Measurements from ENCODE around the gene ZNF423. TPM values are rescaled to one million over a fixed set of nuclear protein-coding genes. Genes with fewer than 3 reads are reported as not detected.

Gene ZNF423
- total RNA-seq, 4 donors from 2014 or later, result 0.72 to 5.9 (median 1.1) TPM

- H3K4me1 ChIP-seq, result peaks cover 0 to 15% (median 0%) of the 10 kb centered on the region in 3 donors
- H3K9me3 ChIP-seq, result no peaks in the 10 kb centered on the region
- WGBS, 2 donors, result 62 to 63% methylated on average over 6 to 8 of the region's 9 CpGs
- intact Hi-C loops (cut with DNase I), result no loop called here
- peaks cover 0 to 15% (median 0%) of the 10 kb centered on the region in 3 donors for H3K36me3 ChIP-seq
- no peak for DNase-seq
- H3K4me3 ChIP-seq, result no peak overlapping the region
- no peak for TF ChIP-seq POLR2A (IDR thresholded peaks at IDR 0.05)
- TF ChIP-seq, protein P1, sequence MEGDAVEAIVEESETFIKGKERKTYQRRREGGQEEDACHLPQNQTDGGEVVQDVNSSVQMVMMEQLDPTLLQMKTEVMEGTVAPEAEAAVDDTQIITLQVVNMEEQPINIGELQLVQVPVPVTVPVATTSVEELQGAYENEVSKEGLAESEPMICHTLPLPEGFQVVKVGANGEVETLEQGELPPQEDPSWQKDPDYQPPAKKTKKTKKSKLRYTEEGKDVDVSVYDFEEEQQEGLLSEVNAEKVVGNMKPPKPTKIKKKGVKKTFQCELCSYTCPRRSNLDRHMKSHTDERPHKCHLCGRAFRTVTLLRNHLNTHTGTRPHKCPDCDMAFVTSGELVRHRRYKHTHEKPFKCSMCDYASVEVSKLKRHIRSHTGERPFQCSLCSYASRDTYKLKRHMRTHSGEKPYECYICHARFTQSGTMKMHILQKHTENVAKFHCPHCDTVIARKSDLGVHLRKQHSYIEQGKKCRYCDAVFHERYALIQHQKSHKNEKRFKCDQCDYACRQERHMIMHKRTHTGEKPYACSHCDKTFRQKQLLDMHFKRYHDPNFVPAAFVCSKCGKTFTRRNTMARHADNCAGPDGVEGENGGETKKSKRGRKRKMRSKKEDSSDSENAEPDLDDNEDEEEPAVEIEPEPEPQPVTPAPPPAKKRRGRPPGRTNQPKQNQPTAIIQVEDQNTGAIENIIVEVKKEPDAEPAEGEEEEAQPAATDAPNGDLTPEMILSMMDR (IDR thresholded peaks at IDR 0.05), result no peak
- no peak overlapping the region for H3K27ac ChIP-seq
- H3K27me3 ChIP-seq, result no peaks in the 10 kb centered on the region
These were observed 331.0 kb downstream of the ZNF423 start for GRCh38 chr16:49524947-49525315.

DNA sequence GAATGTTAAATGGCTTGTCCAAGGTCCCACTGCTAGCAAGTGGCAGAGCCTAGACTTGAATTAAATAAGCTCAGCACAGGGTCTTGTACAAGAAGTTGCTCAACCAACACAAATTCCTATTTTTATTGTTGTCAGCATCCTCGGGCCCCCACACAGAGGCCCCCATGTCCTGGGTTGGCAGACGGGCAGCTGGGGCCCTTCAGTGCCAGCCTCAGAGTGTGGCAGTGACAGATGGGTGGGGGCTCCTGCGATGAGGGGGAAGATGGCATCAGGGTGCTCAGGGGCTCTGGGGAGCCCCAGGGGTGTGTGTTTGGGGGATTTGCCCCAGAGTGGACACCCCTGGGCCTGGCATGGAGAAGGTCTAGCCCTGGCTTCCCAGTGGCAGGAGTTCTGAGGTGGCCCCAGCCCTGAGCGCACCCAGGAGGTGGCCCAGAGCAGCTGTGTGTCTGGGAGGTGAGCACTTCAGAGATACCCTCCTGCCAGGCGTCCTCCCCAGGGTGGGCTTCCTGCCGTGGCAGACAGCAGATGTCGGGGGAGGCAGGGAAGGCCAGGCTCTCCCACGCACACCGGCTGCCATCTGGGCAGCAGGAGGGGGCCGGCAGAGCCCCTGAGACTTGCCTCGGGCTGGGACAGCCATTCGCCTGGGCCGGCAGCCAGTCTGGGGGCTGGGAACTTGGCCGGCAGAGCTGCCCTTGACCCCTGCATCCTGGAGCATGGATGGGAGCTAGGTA is 331.5 kb downstream of the ZNF423 start:
- TF ChIP-seq POLR2A (IDR thresholded peaks at IDR 0.05), result no peak
- TF ChIP-seq, protein P1 (IDR thresholded peaks at IDR 0.05), result no peak
- no peak for DNase-seq
- Histone ChIP-seq H3K9me3 (no peaks in the 10 kb centered on the region), H3K36me3 (peaks cover 0 to 15% (median 0%) of the 10 kb centered on the region in 3 donors), H3K4me1 (peaks cover 0 to 15% (median 0%) of the 10 kb centered on the region in 3 donors), H3K27me3 (no peaks in the 10 kb centered on the region), H3K4me3 (no peak overlapping the region), H3K27ac (no peak overlapping the region)
- 67 to 100% methylated on average over 1 to 2 of the region's 14 CpGs for WGBS, 2 donors
- intact Hi-C loops (cut with DNase I), result no loop called here

GRCh38 chr16:49523435-49524159 is 332.3 kb downstream of the ZNF423 start:
- WGBS, 2 donors, result 86 to 87% methylated on average over 3 of the region's 17 CpGs
- peaks cover 0 to 11% (median 0%) of the 10 kb centered on the region in 3 donors for H3K4me1 ChIP-seq
- H3K36me3 ChIP-seq, result peaks cover 0 to 15% (median 0%) of the 10 kb centered on the region in 3 donors
- no peaks in the 10 kb centered on the region for H3K9me3 ChIP-seq
- TF ChIP-seq, protein P1 (IDR thresholded peaks at IDR 0.05), result no peak
- no peak for TF ChIP-seq POLR2A (IDR thresholded peaks at IDR 0.05)
- no peaks in the 10 kb centered on the region for H3K27me3 ChIP-seq
- no peak for DNase-seq
- no peak overlapping the region for H3K4me3 ChIP-seq
- no peak overlapping the region for H3K27ac ChIP-seq
- intact Hi-C loops (cut with DNase I), result no loop called here

DNA sequence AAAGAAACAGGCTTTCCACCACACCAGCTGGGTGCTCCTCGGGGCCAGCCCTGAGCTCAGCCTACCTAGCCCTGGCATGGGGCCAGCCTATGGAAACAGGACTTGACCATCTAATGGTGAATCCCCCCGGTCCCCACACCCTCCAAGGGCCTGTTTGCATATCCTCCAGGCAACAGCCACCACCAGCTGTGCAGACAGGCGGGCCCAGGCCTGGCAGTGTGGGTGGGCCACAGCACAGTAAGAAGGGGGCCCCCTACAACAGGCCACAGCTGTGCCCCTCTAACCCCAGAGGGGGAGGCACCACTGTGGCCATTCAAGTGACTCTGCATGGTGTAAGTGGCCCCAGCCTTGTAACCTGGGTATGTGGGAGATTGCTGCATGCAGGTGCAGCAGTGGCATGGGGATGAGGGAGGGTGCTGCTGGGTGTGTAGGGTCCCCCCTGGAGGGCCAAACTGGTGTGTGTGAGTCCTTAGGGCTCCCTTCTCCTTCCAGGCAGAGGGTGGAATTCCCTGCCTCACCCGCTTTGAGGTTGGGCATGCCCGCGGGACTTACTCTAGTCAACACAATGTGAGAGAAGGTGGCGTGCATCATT is 334.1 kb downstream of the ZNF423 start:
- WGBS, 2 donors, result 79% methylated on average over 3 of the region's 7 CpGs; no CpG with 5 or more reads in 1 of the 2 donors

More for the DNA sequence above, 334.1 kb downstream of the ZNF423 start:
- intact Hi-C loops (cut with DNase I), result no loop called here
- no peak for DNase-seq
- Histone ChIP-seq H3K27ac (no peak overlapping the region), H3K36me3 (peaks cover 0 to 15% (median 0%) of the 10 kb centered on the region in 3 donors), H3K27me3 (no peaks in the 10 kb centered on the region), H3K9me3 (no peaks in the 10 kb centered on the region), H3K4me3 (no peak overlapping the region), H3K4me1 (no peaks in the 10 kb centered on the region)
- no peak for TF ChIP-seq POLR2A (IDR thresholded peaks at IDR 0.05)
- TF ChIP-seq, protein P1 (IDR thresholded peaks at IDR 0.05), result no peak
